ENCODE data around the gene PAWR. TPM values are rescaled to one million over a fixed set of nuclear protein-coding genes. Genes with fewer than 3 reads are reported as not detected.

PAWR gene
- total RNA-seq, 1 donor from 2014 or later: 7.2 TPM

- ATAC-seq (ENCODE audit: poor library complexity): no peak
- DNase-seq: no peak
- intact Hi-C loops (cut with DNase I): no loop called here
Observed at GRCh38 chr12:79563021-79563740, 127.6 kb downstream of the PAWR start.

- intact Hi-C loops (cut with DNase I): no loop called here
- no peak for DNase-seq
- ATAC-seq (ENCODE audit: poor library complexity): no peak
Observed at GRCh38 chr12:79561401-79562132, 129.2 kb downstream of the PAWR start.

- DNase-seq (no peak), ATAC-seq (ENCODE audit: poor library complexity) (no peak)
- intact Hi-C loops (cut with DNase I): no loop called here
Observed at GRCh38 chr12:79560225-79560889, 130.4 kb downstream of the PAWR start.

GRCh38 chr12:79559591-79559990, 131.2 kb downstream of the PAWR start:
- DNase-seq: no peak
- intact Hi-C loops (cut with DNase I): loop anchor here (5.0 to 10.0 kb wide), 3 partner anchors 178 to 705 kb away; no protein-coding TSS in a partner anchor
- no peak for ATAC-seq (ENCODE audit: poor library complexity)

GRCh38 chr12:79558924-79559469, 131.8 kb downstream of the PAWR start:
- intact Hi-C loops (cut with DNase I): loop anchor here (5.0 to 10.0 kb wide), 3 partner anchors 178 to 706 kb away; no protein-coding TSS in a partner anchor
- DNase-seq: no peak
- ATAC-seq (ENCODE audit: poor library complexity): peak; percentile 59

- peak; percentile 61 for ATAC-seq (ENCODE audit: poor library complexity)
Observed at GRCh38 chr12:79557690-79558315, 133.0 kb downstream of the PAWR start.

GRCh38 chr12:79555028-79555925, 135.5 kb downstream of the PAWR start:
- no peak for DNase-seq
- intact Hi-C loops (cut with DNase I): loop anchor here (5.0 to 10.0 kb wide), 3 partner anchors 182 to 710 kb away; no protein-coding TSS in a partner anchor
- peak; percentile 50 for ATAC-seq (ENCODE audit: poor library complexity)

More at GRCh38 chr12:79557690-79558315, 133.0 kb downstream of the PAWR start:
- DNase-seq: no peak
- intact Hi-C loops (cut with DNase I): loop anchor here (5.0 to 10.0 kb wide), 3 partner anchors 179 to 707 kb away; no protein-coding TSS in a partner anchor

GRCh38 chr12:79553863-79554574, 136.7 kb downstream of the PAWR start:
- intact Hi-C loops (cut with DNase I): loop anchor here (10.0 kb wide), 1 partner anchor 711 kb away; no protein-coding TSS in a partner anchor
- DNase-seq (no peak), ATAC-seq (ENCODE audit: poor library complexity) (no peak)

GRCh38 chr12:79552192-79552591, 138.6 kb downstream of the PAWR start:
- DNase-seq: no peak
- no peak for ATAC-seq (ENCODE audit: poor library complexity)
- intact Hi-C loops (cut with DNase I): loop anchor here (10.0 kb wide), 1 partner anchor 713 kb away; no protein-coding TSS in a partner anchor

- ATAC-seq (ENCODE audit: poor library complexity) (no peak), DNase-seq (no peak)
- intact Hi-C loops (cut with DNase I): loop anchor here (10.0 kb wide), 1 partner anchor 715 kb away; no protein-coding TSS in a partner anchor
Observed at GRCh38 chr12:79549531-79550271, 141.1 kb downstream of the PAWR start.

GRCh38 chr12:79548610-79548924, 142.2 kb downstream of the PAWR start:
- no peak for ATAC-seq (ENCODE audit: poor library complexity)
- no peak for DNase-seq
- intact Hi-C loops (cut with DNase I): no loop called here

- DNase-seq: no peak
- intact Hi-C loops (cut with DNase I): no loop called here
- peak; percentile 68 for ATAC-seq (ENCODE audit: poor library complexity)
Observed at GRCh38 chr12:79547735-79548609, 142.8 kb downstream of the PAWR start.

GRCh38 chr12:79547044-79547734, 143.6 kb downstream of the PAWR start:
- no peak for DNase-seq
- intact Hi-C loops (cut with DNase I): no loop called here
- no peak for ATAC-seq (ENCODE audit: poor library complexity)

GRCh38 chr12:79546466-79547043, 144.2 kb downstream of the PAWR start:
- ATAC-seq (ENCODE audit: poor library complexity) (no peak), DNase-seq (no peak)
- intact Hi-C loops (cut with DNase I): no loop called here
